HL-60 (cell line): ENCODE results near the gene TMEM154.

Experiments used
- DNase-seq, 2 experiments: peaks; one replicate each; pipeline ENCODE4 v3.0.0-alpha.2; 2010 to 2020; ENCODE audit warnings: low read depth in 1 of 2, low spot score in 1 of 2
- H3K27ac ChIP-seq: fragments of 250-450 bp; sonication (Bioruptor Pico); replicated peaks from 2 replicates; pipeline ENCODE4 v1.5.1; 2020; ENCODE audit warnings: mild to moderate bottlenecking, moderate library complexity
- H3K27me3 ChIP-seq: fragments of 250-450 bp; sonication (Bioruptor Pico); 2 replicates; pipeline ENCODE4 v1.5.1; 2021; ENCODE audit warnings: mild to moderate bottlenecking, moderate library complexity; ENCODE audit not compliant: insufficient read depth, poor library complexity, severe bottlenecking
- H3K4me3 ChIP-seq: replicated peaks from 2 replicates; pipeline ENCODE4 v1.5.1; 2011; ENCODE audit warnings: mild to moderate bottlenecking, control low read depth, low read length; ENCODE audit not compliant: insufficient read depth
- GABPA ChIP-seq: IDR thresholded peaks from 2 replicates; pipeline ENCODE4 v1.6.1; 2012; ENCODE audit warnings: low read depth
- POLR2AphosphoS5 ChIP-seq: IDR thresholded peaks from 2 replicates; pipeline ENCODE4 v1.6.1; 2012; ENCODE audit warnings: low read depth
- SPI1 ChIP-seq: IDR thresholded peaks from 2 replicates; pipeline ENCODE4 v1.6.1; 2012; ENCODE audit warnings: low read depth, mild to moderate bottlenecking, borderline replicate concordance
- TF ChIP-seq, protein P1 (sequence below): IDR thresholded peaks from one replicate; pipeline ENCODE4 v1.5.1; 2011; ENCODE audit warnings: low read length, control low read depth, inconsistent platforms; ENCODE audit not compliant: insufficient read depth
- TF ChIP-seq, protein P2 (sequence below): IDR thresholded peaks from 2 replicates; pipeline ENCODE4 v1.6.1; 2012; ENCODE audit warnings: low read depth; ENCODE audit not compliant: insufficient replicate concordance

Gene TMEM154

DNA sequence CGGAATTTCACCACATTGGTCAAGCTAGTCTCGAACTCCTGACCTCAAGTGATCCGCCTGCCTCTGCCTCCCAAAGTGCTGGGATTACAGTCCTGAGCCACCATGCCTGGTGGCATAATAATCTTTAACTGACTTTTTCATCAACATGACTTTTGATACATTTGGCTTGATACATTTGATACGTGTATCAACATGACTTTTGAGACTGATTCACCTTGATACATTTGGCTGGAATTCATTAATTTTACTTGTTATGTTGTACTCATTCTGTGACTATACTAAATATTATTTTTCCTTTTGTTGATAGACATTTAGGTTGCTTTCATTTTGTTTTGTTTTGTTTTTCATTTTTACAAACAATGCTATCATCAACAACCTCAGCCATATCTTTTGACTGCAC lies 6.3 kb downstream of the TMEM154 start:
- no peaks in the 10 kb centered on the region for H3K27me3 ChIP-seq
- no peak overlapping the region for H3K27ac ChIP-seq
- no peak overlapping the region for H3K4me3 ChIP-seq
- TF ChIP-seq, protein P1, sequence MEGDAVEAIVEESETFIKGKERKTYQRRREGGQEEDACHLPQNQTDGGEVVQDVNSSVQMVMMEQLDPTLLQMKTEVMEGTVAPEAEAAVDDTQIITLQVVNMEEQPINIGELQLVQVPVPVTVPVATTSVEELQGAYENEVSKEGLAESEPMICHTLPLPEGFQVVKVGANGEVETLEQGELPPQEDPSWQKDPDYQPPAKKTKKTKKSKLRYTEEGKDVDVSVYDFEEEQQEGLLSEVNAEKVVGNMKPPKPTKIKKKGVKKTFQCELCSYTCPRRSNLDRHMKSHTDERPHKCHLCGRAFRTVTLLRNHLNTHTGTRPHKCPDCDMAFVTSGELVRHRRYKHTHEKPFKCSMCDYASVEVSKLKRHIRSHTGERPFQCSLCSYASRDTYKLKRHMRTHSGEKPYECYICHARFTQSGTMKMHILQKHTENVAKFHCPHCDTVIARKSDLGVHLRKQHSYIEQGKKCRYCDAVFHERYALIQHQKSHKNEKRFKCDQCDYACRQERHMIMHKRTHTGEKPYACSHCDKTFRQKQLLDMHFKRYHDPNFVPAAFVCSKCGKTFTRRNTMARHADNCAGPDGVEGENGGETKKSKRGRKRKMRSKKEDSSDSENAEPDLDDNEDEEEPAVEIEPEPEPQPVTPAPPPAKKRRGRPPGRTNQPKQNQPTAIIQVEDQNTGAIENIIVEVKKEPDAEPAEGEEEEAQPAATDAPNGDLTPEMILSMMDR: no peak
- TF ChIP-seq POLR2AphosphoS5: no peak
- TF ChIP-seq, protein P2, sequence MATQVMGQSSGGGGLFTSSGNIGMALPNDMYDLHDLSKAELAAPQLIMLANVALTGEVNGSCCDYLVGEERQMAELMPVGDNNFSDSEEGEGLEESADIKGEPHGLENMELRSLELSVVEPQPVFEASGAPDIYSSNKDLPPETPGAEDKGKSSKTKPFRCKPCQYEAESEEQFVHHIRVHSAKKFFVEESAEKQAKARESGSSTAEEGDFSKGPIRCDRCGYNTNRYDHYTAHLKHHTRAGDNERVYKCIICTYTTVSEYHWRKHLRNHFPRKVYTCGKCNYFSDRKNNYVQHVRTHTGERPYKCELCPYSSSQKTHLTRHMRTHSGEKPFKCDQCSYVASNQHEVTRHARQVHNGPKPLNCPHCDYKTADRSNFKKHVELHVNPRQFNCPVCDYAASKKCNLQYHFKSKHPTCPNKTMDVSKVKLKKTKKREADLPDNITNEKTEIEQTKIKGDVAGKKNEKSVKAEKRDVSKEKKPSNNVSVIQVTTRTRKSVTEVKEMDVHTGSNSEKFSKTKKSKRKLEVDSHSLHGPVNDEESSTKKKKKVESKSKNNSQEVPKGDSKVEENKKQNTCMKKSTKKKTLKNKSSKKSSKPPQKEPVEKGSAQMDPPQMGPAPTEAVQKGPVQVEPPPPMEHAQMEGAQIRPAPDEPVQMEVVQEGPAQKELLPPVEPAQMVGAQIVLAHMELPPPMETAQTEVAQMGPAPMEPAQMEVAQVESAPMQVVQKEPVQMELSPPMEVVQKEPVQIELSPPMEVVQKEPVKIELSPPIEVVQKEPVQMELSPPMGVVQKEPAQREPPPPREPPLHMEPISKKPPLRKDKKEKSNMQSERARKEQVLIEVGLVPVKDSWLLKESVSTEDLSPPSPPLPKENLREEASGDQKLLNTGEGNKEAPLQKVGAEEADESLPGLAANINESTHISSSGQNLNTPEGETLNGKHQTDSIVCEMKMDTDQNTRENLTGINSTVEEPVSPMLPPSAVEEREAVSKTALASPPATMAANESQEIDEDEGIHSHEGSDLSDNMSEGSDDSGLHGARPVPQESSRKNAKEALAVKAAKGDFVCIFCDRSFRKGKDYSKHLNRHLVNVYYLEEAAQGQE: no peak
- TF ChIP-seq SPI1: no peak
- no peak for TF ChIP-seq GABPA
- no peak for DNase-seq

DNA sequence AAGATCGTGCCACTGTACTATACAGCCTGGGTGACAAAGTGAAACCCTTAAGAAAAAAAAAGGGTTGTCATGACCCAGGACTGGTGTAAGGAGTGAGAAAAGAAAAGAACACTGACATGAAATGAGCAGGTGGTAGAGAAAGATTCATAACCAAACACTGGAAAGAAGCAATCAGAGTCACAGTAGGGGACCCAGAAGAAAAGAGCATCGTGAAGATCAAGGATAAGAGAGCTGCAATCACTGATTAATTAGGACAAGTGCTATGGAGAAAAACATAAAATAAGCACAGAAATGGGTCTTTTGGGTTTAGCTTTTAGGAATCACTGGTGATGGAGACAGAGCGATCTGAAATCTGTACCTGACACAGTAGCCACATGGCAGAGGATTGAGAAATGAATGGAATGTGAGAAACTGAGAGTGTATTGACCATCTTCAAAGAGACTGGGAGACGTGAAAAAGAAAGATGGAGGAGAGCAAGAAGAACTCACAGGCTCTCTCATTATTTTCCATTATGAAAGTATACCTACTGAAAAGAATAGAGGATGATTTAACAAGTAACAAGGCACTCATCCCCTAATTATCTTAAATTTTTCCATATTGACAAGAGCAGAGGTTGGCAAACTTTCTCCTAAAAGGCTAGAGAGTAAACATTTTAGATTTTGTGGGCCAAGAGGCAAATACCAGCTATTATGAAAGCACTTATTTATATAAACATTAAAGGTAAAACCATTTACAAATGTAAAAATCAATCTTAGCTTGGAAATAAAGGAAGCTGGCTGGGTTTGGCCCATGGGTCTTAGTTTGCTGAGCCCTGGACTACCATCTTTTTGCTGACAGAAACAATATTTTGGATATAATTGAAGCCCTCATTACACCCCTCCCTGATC lies 7.3 kb downstream of the TMEM154 start:
- H3K4me3 ChIP-seq: no peak overlapping the region
- no peak overlapping the region for H3K27ac ChIP-seq
- H3K27me3 ChIP-seq: no peaks in the 10 kb centered on the region
- TF ChIP-seq GABPA: no peak
- no peak for TF ChIP-seq SPI1
- no peak for TF ChIP-seq POLR2AphosphoS5
- TF ChIP-seq, protein P1: no peak
- TF ChIP-seq, protein P2: no peak
- no peak for DNase-seq

DNA sequence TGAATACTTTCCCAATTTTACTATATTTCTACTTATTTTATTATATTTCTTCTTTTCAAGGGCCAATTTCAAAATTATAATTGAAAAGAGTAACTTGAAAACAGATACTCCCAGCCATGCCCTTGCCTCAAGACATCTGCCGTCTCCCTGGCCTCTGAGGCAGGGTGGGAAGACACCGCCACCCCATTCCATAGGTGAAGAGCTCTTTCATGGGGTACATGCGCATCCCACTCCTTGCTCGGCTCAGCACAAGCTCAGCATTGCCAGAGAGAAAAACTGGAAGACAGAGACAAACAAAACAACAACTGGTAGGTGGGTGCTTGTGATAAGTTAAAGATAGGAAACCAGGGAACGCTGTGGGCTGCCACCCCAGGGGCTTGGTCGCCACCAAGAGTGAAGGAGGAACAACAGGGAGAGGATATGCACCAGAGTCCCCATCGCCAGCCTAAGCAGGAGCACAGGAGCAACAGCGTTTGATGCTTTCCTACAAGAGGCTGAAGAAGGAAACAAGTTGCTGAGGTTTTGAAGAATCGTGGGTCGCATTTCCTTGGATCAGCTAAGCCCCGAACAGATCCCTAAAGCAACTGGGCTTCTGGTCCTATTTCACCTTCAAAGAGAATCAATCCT lies 11.3 kb downstream of the TMEM154 start:
- no peaks in the 10 kb centered on the region for H3K27me3 ChIP-seq
- H3K4me3 ChIP-seq: no peak overlapping the region
- TF ChIP-seq, protein P1: no peak
- no peak for TF ChIP-seq GABPA
- no peak for TF ChIP-seq POLR2AphosphoS5
- TF ChIP-seq, protein P2: no peak
- TF ChIP-seq SPI1: no peak
- no peak overlapping the region for H3K27ac ChIP-seq
- DNase-seq: no peak
